ENCODE data around the gene GBA3. TPM values are rescaled to one million over a fixed set of nuclear protein-coding genes. Genes with fewer than 3 reads are reported as not detected.

The GBA3 gene
- total and polyA plus RNA-seq, 2 of the 8 experiments (the other 6 are each of a cell fraction or from before 2014, with no cell fraction given), result not detected

DNA sequence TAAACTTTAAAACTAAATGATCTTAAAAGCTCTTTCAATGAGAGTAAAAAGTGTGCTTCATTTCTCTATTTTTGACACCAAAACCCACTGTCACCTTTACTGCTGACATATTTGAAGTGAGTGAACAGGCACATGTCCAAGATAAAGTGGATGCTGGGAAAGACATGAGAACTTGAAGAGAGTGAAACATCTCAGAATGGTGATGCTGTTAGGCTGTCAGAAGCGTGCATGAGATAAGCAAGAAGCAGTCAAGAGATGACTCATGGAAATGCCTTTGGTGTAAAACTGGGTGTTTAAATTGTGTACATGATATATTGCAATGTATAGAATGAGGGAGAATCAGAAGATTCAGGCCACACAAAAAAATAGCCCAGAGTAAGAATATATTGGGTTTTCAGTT, 21.8 kb upstream of the GBA3 start (continued):
- TF ChIP-seq, protein P1, sequence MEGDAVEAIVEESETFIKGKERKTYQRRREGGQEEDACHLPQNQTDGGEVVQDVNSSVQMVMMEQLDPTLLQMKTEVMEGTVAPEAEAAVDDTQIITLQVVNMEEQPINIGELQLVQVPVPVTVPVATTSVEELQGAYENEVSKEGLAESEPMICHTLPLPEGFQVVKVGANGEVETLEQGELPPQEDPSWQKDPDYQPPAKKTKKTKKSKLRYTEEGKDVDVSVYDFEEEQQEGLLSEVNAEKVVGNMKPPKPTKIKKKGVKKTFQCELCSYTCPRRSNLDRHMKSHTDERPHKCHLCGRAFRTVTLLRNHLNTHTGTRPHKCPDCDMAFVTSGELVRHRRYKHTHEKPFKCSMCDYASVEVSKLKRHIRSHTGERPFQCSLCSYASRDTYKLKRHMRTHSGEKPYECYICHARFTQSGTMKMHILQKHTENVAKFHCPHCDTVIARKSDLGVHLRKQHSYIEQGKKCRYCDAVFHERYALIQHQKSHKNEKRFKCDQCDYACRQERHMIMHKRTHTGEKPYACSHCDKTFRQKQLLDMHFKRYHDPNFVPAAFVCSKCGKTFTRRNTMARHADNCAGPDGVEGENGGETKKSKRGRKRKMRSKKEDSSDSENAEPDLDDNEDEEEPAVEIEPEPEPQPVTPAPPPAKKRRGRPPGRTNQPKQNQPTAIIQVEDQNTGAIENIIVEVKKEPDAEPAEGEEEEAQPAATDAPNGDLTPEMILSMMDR (IDR thresholded peaks at IDR 0.05; ENCODE audit: control extremely low read depth in 1 of 3, insufficient read depth in 1 of 3, low read depth in 1 of 3, low read length in 3 of 3), result no peak
